ENCODE data around the gene HEPHL1.
"Not testable (repeated sequence)": the region's sequence is repeated elsewhere in the genome, so short reads cannot be mapped to it uniquely, and the experiment has no call there.

The HEPHL1 gene, protein sequence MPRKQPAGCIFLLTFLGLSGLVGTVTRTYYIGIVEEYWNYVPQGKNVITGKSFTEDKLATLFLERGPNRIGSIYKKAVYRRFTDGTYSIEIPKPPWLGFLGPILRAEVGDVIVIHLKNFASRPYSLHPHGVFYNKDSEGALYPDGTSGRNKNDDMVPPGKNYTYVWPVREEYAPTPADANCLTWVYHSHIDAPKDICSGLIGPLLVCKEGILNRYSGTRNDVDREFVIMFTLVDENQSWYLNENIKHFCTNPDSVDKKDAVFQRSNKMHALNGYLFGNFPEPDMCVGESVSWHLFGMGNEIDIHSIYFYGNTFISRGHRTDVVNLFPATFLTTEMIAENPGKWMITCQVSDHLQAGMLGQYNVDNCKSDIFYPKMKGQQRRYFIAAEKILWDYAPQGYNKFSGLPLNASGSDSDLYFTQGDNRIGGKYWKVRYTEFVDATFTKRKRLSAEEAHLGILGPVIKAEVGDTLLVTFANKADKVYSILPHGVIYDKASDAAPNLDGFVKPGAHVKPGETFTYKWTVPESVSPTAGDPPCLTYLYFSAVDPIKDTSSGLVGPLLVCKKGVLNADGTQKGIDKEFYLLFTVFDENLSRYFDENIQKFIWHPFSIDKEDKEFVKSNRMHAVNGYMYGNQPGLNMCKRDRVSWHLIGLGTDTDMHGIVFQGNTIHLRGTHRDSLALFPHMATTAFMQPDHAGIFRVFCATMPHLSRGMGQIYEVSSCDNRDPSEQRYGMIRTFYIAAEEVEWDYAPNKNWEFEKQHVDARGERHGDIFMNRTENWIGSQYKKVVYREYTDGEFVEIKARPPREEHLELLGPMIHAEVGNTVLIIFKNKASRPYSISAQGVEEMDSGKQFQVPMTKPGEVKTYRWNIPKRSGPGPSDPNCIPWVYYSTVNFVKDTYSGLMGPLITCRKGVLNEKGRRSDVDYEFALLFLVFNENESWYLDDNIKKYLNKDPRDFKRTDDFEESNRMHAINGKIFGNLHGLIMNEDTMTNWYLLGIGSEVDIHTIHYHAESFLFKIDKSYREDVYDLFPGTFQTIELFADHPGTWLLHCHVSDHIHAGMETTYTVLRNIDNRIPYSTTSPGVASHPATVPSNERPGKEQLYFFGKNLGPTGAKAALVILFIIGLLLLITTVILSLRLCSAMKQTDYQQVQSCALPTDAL

DNA sequence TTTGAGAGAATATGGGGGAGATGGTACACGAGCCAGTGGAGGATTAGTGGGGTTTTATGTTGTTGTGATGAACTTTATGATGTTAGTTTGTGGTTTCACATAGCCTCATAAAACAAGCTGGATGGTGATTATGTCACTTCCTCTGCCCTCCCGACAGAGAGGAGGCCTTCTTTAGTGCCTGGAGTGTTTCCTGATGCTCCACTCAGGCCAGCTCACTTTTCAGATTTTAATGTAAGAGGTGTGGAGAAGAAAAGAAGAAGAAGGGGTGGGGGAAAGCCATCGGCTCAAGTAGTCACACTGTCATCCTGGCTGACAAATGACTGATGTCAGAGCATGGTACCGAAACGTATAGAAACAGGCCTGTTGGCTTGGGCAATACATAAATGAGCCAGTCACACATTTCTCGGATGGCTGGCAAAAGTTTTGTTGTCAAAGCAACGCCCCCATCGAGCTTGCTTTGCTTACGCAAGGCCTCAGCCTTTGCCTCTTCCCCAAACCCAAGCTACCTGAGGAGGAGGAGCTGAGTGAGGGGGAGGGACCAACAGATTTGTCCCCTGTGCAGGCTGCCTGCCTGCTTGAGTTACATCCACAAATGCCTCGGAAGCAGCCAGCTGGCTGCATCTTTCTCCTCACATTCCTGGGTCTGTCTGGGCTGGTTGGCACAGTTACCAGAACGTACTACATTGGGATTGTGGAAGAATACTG is at the start of gene HEPHL1:
TSS of gene HEPHL1 (plus strand) at position 578 of the 705 bp plus-strand sequence. CDS start at position 593, 15 bp downstream.
- DNase-seq (ENCODE audit: low read depth) = no peak

DNA sequence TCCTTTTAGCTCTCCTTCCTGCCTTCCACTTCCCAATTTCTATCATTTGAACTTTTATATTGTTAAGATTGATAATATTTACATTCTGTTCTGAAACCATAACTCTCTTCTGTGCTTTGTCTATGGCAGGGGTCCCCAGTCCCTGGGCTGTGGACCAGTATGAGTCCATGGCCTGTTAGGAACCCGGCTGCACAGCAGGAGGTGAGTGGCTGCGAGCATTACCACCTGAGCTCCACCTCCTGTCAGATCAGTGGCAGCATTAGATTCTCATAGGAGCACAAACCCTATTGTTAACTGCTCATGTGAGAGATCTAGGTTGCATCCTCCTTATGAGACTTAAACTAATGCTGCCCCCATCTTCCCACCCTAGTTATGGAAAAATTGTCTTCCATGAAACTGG is 48.4 kb upstream of the HEPHL1 start:
- DNase-seq (ENCODE audit: low read depth) = no peak

DNA sequence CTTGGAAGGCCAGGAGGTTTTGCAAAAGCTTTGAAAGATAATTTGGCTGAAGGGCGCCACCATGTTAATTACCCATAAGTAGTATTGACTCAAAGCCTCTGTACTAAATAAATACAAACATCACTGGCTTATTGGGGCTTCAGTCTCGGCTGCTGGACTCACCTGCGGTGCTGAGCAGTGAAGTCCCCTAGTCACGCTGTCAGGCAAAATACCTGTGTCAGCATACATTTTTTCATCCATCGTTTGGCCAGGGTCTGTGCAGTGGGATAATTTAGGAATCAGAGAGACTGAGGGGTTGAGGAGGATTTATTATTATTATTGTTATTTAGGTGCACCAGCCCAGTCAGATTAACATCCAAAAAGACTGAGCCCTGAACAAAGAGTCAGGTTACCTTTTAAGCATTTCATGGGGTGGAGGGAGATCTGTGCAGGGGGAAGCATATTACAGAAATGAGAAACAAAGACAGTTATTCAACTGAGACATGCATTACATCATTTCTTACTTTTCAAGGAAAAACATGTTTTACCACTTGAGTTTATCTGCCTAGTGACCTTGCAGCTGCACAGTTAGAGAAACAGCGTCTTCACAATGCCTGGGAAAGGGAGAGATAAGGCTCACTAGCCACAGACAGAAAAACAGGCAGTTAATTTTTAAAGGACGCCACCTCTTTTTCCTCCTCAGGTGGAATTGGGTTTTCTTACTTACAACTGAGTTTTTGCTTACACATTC is 47.7 kb upstream of the HEPHL1 start:
- DNase-seq (ENCODE audit: low read depth) = not testable (repeated sequence)

DNA sequence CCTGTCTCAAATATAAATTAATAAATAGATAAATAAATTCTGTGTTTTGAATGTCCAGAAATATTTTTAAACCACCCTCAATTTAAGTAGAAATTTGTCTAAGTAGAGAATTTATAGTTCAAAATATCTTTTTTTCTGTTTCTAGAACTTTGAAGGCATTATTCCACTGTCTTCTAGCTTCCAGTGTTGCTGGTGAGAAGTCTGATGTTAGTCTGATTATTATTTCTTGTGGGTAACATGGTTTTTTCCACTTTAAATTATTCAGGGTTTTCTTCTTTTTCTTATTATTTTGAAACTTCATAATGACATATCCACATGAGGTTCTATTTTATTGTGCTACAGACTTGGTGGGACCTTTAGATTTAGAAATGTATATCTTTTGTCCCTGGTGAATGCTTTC is 46.4 kb upstream of the HEPHL1 start:
- no peak for DNase-seq (ENCODE audit: low read depth)

DNA sequence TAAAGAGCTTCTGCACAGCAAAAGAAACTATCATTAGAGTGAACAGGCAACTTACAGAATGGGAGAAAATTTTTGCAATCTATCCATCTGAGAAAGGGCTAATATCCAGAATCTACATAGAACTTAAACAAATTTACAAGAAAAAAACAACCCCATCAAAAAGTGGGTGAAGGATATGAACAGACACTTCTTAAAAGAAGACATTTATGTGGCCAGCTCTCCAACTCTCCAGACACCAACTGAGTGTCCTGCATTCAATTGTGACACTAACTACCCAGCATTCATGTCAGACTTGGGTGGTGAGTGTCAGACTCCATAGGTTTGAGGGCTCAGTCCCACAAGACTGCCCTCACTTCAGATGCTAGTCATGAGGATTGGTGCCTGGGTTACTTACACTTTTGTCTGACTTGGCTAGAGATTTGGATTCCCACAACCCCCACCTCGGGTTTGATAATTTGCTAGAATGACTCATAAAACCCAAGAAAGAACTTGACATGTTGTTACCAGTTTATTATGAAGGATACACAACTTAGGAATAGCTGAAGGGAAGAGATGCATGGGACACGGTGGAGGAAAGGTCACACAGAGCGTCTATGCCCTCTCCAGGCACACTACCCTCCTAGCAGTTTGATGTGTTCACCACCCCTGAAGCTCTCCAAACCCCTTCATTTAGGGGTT is 44.4 kb upstream of the HEPHL1 start:
- DNase-seq (ENCODE audit: low read depth) = not testable (repeated sequence)

DNA sequence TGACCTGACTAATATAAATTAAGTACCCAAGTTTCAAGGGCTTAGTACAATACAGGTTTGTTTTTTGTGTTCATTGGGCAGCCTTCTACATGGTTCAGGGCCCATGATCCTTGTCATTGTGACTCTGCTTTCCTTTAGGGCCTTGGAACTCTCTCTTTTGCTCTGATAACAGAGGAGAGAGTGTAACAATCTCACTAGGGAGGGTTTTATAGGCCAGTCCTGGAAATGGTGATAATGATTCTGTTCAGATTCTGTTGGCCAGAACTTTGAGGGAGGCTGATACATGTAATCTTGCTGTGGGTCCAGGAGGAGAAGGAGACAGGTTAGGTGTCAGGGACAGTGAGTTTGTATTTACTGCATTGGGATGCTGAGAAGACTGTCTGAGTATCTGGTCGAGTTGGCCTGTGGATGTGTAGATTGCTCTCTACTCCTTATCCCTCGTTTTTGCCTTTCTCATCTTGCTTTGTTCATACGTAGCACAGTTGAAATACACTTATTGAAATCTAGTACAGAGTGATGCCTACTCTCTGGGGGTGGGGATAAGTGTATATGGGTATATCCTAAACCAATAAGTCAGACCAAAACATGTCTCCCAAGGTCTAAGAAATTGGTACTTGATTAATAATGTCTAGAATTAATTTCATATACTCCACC is 37.5 kb upstream of the HEPHL1 start:
- DNase-seq (ENCODE audit: low read depth) = no peak

DNA sequence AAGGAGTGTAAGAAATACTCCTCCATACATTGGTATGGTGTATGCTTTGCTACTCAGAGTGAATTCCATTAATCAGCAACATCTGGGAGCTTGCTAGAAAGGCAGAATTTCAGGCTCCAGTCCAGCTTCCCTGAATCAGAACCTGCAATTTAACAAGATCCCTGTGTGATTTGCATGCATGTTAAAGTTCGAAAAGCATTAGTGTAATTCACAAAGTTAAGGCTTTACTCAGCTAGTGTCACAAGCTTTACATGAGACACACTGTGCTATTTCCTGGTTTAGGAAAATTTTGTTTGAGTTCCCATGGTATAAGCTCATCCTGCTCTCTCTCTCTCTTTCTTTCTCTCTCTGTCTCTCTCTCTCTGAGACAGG is 37.0 kb upstream of the HEPHL1 start:
- DNase-seq (ENCODE audit: low read depth) = no peak

DNA sequence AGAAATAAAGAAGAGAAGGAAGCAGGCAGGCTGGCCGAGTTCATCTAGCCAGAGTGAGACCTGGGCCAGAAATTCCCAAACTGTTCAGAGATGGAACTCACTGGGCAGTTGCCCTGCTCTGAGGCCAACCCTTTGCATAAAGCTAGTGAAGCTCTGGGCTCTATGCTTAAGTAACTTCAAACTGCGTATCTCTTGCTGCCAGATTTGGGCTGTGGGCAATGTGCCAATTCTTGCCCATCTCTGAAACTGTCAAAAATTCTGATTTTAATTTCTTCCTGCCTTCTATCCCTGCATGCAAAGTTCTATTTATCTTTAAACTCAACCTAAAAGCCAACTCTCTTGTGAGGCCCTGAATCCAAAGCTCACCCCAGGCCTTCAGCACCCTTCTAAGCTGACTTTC is 36.2 kb upstream of the HEPHL1 start:
- no peak for DNase-seq (ENCODE audit: low read depth)

DNA sequence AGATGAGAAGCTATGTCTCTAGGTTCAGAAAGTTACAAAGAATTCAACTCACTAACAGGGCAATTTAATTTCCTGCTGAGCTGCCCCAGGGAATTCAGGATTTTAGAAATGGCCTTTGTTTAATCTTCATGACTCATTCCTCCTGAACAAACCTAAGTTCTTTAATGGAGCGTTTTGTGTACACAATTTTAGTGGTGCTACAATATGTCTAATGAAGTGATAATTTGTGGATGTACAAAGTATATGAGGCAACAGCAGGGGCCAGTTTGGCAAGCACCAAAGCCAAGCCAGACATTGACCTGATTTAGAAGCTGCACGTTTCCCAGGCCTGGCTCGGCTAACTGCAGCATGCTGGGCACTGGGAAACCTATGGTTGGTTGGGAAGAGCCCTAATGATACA is 34.4 kb upstream of the HEPHL1 start:
- DNase-seq (ENCODE audit: low read depth) = peak; percentile 8

DNA sequence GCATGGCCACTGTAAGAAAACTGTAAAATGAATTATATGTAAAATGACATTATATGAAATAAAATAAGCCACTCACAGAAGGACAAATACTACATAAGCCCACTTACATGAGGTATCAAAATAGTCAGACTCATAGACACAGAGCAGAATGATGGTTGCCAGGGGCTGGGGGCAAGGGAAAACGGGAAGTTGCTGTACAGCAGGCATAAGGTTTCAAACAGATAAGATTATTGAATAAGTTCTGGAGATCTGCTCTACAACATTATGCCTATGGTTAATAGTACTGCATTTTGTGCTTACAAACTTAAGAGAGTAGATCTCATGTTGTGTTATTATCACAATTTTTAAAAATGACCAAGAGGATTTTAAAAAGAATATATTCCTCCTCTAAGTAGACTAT is 32.7 kb upstream of the HEPHL1 start:
- no peak for DNase-seq (ENCODE audit: low read depth)

DNA sequence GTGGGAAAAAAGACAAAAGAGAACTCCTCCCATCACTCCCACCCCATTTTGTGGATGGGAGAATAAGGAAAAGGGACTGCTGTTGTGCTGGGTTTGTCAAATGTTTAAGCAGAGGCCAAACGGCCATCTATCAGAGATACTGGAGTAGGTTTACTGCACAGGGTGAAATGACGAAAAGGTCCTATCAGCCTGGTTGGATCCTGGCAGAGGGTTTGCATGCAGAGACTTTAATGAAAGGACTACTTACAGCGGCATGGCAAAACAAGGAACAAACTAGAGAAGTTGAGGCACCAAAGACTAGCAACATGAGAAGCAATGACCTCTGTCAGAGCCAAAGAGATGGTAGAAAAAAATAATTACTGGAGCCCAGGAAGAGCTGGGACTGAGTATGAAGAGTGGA is 32.2 kb upstream of the HEPHL1 start:
- no peak for DNase-seq (ENCODE audit: low read depth)

DNA sequence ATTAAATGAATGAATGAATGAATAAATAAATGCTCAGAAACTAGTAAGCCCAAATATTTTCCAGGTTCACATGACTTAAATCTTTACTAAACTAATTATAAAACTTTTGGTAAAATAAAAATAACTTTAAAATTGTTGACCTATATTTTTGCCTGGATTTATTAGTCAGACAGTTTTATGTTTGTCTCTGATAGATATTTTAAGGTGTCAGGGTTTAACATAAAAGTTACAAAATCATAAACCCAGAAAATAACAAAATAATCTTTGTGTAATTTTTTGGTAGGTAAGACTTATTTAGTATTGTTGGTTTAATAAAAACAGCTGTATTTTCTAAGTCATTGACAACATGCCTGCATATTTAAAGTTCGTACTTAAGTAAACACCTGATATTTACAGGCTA is 27.4 kb upstream of the HEPHL1 start:
- DNase-seq (ENCODE audit: low read depth) = no peak

DNA sequence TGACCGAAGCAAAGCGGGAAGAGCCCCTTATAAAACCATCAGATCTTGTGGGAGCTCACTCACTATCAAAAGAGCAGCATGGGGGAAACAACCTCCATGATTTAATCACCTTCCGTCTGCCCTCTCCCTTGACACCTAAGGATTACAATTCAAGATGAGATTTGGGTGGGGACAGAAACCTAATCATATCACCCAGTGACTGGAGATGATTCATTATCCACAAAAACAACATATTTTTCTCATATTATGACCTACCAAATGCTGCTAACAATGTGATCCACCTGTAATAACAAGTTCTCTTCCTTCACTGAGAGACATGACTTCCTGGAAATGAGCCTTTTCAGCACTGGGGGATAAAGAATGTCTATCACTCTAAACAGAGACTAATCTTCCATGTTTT is 23.4 kb upstream of the HEPHL1 start:
- no peak for DNase-seq (ENCODE audit: low read depth)

DNA sequence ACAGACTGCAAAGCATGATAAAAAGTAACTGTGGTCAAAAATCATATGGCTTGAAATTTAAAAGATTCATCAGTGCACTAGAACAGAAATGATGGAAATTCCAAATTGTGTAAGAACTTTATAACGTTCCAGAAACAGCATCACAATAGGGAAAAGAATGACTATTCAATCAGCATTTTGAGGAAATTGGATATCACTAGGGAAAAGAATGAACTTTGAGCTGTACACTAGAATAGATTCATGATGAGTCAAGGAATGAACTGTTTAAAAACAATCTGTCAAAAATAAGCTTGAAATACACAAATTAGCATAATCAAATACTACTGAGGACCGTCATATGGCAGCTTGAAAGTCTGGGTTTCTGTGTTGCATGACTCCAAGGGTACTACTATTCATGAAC is 20.5 kb upstream of the HEPHL1 start:
- peak; percentile 21 for DNase-seq (ENCODE audit: low read depth)

DNA sequence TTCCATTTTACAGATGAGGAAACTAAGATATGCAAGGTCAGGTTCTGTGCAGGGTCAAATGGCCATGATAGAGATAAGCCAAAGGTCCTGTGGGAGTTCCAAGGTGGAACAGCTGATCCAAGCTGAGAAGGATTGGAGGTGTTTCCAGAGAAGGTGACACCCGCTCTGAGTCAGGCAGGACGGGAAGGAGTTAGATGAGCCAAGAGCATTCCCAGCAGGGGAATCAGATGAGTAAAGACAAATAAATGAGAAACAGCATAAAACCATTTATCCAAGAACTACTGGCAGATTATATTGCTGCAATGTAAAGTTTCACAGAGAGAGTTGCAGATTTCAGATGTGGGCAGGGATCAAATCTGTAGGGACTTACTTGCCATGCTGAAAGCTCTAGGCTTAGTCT is 18.9 kb upstream of the HEPHL1 start:
- peak; percentile 28 for DNase-seq (ENCODE audit: low read depth)

DNA sequence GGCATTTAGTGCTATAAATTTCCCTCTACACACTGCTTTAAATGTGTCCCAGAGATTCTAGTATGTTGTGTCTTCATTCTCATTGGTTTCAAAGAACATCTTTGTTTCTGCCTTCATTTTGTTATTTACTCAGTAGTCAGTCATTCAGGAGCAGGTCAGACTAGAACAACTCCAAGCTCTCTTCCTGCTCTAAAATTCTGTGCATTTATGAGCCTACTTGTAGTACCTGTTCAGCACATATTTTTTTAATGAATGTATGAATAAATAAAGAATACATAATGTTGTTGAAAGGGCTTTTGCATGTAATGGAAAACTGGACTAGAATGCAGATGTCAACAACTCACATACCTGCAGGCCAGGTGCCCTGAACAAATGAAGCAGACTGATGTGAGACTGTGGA is 13.7 kb upstream of the HEPHL1 start:
- DNase-seq (ENCODE audit: low read depth) = no peak

DNA sequence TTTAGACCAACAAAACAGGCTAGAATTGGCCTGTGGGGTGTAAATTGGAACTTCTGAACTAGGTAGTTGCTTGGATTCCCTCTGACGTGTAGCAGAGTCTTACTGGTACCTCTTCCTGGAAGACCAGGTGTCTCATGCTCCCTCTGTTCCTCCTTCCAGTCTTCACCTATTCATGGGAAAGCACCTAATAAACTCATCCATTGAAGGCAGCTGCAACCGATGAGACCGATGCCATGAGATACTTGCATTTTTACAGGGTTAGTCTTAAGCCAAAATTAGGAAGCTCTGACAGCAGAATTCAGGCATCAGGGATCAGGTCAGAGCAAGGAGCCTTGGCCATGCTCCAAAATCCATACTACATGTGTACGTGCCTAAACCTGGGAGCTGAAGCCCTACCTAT is 13.2 kb upstream of the HEPHL1 start:
- no peak for DNase-seq (ENCODE audit: low read depth)

DNA sequence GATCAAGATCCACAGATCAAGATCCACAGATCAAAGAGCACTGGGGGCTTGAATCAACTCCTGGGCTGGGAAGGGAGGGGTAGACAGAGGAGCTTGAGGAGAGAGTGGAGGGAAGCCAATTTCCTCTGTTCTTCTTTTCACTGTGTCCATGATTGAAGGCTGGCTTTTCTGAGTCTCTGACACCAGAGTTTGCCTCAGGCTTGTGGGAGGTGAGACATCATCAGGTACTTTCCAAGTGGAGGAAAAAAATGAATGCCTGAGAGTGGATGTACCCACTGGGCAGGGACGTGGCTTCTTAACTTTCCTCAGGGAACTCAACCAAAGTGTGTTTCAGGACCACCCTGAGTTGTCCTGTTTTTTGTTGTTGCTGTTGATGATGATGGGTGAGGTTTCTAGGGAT is 11.0 kb upstream of the HEPHL1 start:
- DNase-seq (ENCODE audit: low read depth) = no peak

DNA sequence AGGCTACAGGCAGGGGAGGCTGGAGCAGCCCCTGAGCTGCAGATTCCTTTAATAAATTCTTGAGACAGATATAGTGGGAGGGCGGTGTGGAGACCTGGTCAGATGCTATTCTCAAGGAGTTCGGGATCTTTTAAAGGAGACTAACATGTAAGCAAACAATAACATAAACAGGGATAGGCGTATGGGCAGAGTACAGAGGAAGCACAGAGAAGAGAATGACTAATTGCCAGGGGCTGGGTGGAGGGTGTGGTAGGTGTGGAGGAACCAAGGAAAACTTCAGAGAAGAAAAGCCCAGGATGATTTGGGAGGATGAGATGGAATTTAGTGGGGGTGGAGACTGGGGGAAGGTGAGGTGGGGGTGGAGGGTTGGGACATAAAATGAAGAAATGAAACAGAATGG is 9.7 kb upstream of the HEPHL1 start:
- DNase-seq (ENCODE audit: low read depth) = no peak

DNA sequence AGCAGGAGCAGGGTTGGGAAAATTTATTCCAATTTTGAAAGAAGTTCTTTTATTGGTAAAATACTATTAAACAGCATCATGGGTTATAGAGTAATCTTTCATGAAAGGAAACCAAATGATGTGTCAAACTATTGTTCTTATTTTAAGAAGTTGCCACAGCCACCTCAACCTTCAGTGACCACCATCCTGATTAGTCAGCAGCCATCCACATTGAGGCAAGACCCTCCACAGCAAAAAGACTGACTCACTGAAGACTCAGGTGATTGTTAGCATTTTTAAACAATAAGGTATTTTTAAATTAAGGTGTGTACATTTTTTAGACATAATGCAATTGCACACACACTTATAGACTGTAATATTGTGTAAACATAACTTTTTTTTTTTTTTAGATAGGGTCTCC is 3.7 kb upstream of the HEPHL1 start:
- DNase-seq (ENCODE audit: low read depth) = no peak
